ENCODE measurements around the gene ATG4B. TPM values are rescaled to one million over a fixed set of nuclear protein-coding genes. Genes with fewer than 3 reads are reported as not detected.

The ATG4B gene
- total RNA-seq, 2 experiments from 2014 or later: 71.8 to 80.1 TPM

DNA sequence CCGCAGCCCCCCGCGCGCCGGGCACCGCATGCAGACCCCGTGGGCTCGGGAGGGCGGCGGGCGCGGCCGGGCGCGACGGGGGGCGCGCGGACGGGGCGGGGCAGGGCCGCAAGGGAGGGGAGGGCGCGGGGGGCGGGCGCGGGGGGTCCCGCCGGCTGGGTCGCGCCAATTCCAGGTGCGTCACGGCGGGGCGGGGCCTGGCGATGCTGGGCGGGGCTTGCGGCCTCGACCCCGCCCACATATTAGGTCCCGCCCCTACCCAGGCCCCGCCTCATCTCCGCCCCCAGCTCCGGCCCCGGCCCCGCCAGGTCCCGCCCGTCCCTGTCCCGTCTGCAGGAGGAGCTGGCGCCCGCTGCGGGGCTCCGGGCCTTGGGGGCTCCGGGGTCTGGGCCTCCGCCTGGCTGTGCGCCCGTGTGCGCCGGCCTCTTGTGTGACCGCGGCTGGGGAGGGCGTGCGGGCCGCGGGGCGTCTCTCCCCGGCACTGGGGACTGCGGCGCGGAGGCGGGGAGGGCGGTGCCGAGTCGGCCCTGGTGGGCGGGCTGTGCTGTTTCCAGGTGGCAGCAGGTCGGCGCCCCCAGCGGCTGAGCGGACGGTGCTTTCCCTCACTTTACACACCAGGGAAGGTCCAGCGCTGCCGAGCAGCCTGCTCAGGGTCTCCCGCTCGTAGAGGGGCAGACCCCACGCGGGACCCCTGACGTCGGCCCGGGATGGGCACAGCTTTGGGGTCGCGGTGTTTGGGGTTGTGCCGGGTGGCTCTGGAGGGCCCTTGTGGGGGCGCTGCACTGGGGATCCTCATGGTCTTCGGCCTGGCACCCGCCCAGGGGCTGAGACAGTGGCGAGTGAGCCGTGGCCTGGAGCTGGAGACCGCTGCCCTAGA is 64.9 kb downstream of the ATG4B start:
- Mint-ChIP-seq H3K4me1 (peaks cover 29% of the 10 kb centered on the region), H3K27me3 (no peaks in the 10 kb centered on the region), H3K36me3 (ENCODE audit: low read depth) (peaks cover 31% of the 10 kb centered on the region), H3K4me3 (peak overlapping the region; percentile 86), H3K9me3 (ENCODE audit: low read depth) (no peaks in the 10 kb centered on the region), H3K27ac (peak overlapping the region; percentile 75)
- intact Hi-C loops (cut with DNase I, micrococcal nuclease): loop anchor here (1.0 to 5.0 kb wide), 9 partner anchors 28 to 1142 kb away; partner anchors contain the start of genes D2HGDH (in 2 of the 2), FARP2 (in 2 of the 2) and DUSP28 (in 1 of the 2)
- DNase-seq (peak; percentile 94), ATAC-seq (peak; percentile 70)
- POLR2A ChIA-PET: interaction anchor here (0.6 to 3.1 kb wide), 8 partner anchors 11 to 280 kb away, joined by 3 to 31 read pairs (median 4); partner anchors contain the start of genes ATG4B, D2HGDH, DTYMK and THAP4
- CTCF ChIA-PET: interaction anchor here (0.6 to 6.0 kb wide), 11 partner anchors 14 to 417 kb away, joined by 3 to 33 read pairs (median 3); partner anchors contain the start of genes D2HGDH, DTYMK and RTP5

DNA sequence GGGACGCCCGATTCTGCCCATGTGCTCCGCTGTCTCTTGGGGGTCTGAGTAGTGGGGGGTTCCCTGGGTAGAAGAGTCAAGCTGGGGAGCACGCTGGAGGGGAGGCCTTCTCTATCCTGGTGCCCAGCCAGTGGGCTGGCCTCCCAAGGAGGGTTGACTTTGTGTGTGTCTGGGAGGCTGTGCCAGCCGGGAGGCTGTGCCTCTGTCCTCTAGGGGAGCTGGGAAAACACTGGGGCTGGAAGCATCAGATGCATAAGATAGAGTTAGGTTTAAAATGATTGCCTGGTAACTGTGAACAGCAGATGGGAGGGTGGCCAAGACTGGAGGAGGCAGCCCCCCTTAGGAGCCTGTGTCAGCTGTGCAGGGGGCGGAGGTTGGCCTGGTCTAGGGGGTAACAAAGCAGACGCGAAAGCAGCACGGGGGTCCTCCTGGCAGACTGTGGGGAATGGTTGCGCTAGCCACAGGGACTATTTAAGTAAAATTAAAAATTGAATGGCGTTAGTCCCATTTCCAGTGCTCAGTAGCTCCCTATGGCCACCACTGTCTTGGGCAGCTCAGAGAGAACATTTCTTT is 65.6 kb downstream of the ATG4B start:
- H3K4me1 Mint-ChIP-seq: peaks cover 29% of the 10 kb centered on the region

DNA sequence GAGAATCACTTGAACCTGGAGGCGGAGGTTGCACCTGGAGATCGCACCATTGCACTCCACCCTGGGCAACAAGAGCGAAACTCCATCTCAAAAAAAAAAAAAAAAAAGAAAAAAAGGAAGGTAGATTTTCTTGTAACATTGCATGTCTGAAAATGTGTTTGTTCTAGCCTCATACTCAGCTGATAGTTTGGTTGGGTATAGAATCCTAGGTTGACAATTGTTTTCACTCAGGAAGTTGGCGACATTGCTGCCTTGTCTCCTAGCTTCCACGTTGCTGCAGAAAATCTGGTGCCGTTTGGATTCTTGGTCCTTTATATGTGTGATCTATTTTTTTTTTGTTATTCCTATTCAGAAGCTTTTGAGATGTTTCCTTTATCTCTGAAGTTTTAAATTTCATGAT is 69.0 kb downstream of the ATG4B start:
- no peaks in the 10 kb centered on the region for H3K27me3 Mint-ChIP-seq
- ATAC-seq: no peak
- intact Hi-C loops (cut with DNase I, micrococcal nuclease): no loop called here

More for the DNA sequence above, 65.6 kb downstream of the ATG4B start:
- DNase-seq: no peak
- Mint-ChIP-seq H3K27me3 (no peaks in the 10 kb centered on the region), H3K9me3 (ENCODE audit: low read depth) (no peaks in the 10 kb centered on the region), H3K4me3 (peak overlapping the region; percentile 86), H3K27ac (peak overlapping the region; percentile 75), H3K36me3 (ENCODE audit: low read depth) (peaks cover 36% of the 10 kb centered on the region)
- POLR2A ChIA-PET: interaction anchor here (0.6 to 1.1 kb wide), 3 partner anchors 28 to 279 kb away, joined by 3 to 4 read pairs (median 3); no protein-coding TSS in a partner anchor
- CTCF ChIA-PET: interaction anchor here (0.6 to 6.0 kb wide), 8 partner anchors 15 to 418 kb away, joined by 3 to 33 read pairs (median 4); partner anchors contain the start of genes D2HGDH and DTYMK
- intact Hi-C loops (cut with DNase I, micrococcal nuclease): loop anchor here in 1 of 2 experiments (5.0 kb wide), 1 partner anchor 346 kb away; the partner anchor contains the start of gene FARP2
- ATAC-seq: no peak

DNA sequence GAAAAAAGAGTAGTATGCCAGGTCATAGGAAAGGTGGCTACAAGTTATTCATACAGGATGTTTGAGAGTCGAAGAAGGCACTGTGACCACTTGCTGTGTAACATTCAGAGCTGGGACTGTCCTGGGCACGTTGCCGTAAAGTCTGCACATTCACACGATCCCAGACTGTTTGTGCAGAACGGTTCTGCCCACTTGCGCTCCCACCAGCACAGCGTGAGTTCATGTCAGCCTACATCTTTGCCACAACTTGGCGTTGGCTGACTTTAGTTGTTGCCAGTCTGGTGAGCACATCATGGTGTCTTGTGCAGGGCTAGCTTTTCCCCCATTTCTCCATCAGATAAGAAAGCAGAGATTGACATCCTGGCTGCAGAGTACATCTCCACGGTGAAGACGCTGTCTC is 71.4 kb downstream of the ATG4B start:
- intact Hi-C loops (cut with DNase I, micrococcal nuclease): no loop called here
- no peak for ATAC-seq
- no peaks in the 10 kb centered on the region for H3K27me3 Mint-ChIP-seq
- DNase-seq: no peak
- POLR2A ChIA-PET: no interaction called here
- H3K27ac Mint-ChIP-seq: no peak overlapping the region
- H3K4me1 Mint-ChIP-seq: peaks cover 3% of the 10 kb centered on the region
- no peak overlapping the region for H3K4me3 Mint-ChIP-seq
- H3K9me3 Mint-ChIP-seq (ENCODE audit: low read depth): no peaks in the 10 kb centered on the region
- peaks cover 66% of the 10 kb centered on the region for H3K36me3 Mint-ChIP-seq (ENCODE audit: low read depth)
- CTCF ChIA-PET: interaction anchor here (0.8 kb wide), 2 partner anchors 9 to 18 kb away, joined by 3 read pairs; no protein-coding TSS in a partner anchor

More for the DNA sequence above, 69.0 kb downstream of the ATG4B start:
- Mint-ChIP-seq H3K36me3 (ENCODE audit: low read depth) (peaks cover 53% of the 10 kb centered on the region), H3K4me3 (no peak overlapping the region), H3K9me3 (ENCODE audit: low read depth) (no peaks in the 10 kb centered on the region), H3K27ac (no peak overlapping the region), H3K4me1 (peaks cover 15% of the 10 kb centered on the region)
- ChIA-PET CTCF (interaction anchor here (0.5 kb wide), 1 partner anchor 70 kb away, joined by 3 read pairs; no protein-coding TSS in a partner anchor), POLR2A (no interaction called here)
- DNase-seq: no peak

DNA sequence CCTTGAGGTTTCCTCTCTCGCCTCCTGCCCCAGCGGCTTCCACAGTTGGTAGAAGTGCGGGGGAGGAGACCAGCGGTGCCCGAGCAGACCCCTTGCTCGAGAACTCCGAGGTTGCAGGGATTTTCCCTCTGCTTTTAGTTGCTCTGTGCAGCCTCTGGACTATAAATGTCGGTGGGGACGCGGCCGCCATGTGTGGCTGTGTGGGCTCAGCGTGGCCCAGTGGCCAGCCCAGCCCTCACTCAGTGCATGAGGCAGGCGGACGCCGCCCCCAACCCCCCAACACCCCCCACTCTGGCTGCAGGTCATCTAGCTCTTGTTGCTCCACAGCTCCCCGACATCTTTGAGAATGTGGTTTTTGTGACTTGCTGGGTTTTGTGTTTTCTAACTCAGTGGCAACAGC is 81.6 kb downstream of the ATG4B start:
- ChIA-PET CTCF (interaction anchor here (0.7 to 1.5 kb wide), 3 partner anchors 15 to 152 kb away, joined by 3 read pairs; no protein-coding TSS in a partner anchor), POLR2A (no interaction called here)
- H3K9me3 Mint-ChIP-seq (ENCODE audit: low read depth): peaks cover 4% of the 10 kb centered on the region

DNA sequence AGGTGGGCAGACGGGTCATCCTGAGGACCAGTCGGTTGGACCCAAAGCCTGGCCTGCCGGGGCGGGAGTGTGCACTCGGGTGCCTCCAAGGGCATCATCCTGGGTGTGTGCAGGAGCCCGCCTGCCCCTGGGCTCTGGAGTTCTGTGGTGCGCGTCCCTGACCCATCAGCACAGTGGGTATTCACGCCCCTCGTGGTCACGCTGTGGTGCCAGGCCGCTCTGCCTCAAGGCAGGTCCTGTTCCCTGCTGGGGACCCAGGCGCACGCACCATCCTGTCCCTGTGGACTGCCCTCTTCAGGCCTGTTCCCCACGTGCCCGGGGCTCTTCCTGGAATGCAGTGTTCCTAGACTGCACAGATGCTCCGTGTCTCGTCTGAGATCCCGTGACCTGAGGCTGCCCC is 82.6 kb downstream of the ATG4B start:
- H3K4me3 Mint-ChIP-seq: no peak overlapping the region
- ChIA-PET POLR2A (no interaction called here), CTCF (interaction anchor here (1.0 kb wide), 1 partner anchor 14 kb away, joined by 3 read pairs; no protein-coding TSS in a partner anchor)
- no peak for DNase-seq
- no peak for ATAC-seq
- peaks cover 4% of the 10 kb centered on the region for H3K9me3 Mint-ChIP-seq (ENCODE audit: low read depth)
- no peaks in the 10 kb centered on the region for H3K27me3 Mint-ChIP-seq
- intact Hi-C loops (cut with DNase I, micrococcal nuclease): no loop called here
- H3K4me1 Mint-ChIP-seq: no peaks in the 10 kb centered on the region
- peaks cover 52% of the 10 kb centered on the region for H3K36me3 Mint-ChIP-seq (ENCODE audit: low read depth)
- H3K27ac Mint-ChIP-seq: no peak overlapping the region

More for the DNA sequence above, 81.6 kb downstream of the ATG4B start:
- intact Hi-C loops (cut with DNase I, micrococcal nuclease): no loop called here
- Mint-ChIP-seq H3K4me1 (no peaks in the 10 kb centered on the region), H3K4me3 (no peak overlapping the region), H3K27me3 (no peaks in the 10 kb centered on the region), H3K36me3 (ENCODE audit: low read depth) (peaks cover 55% of the 10 kb centered on the region), H3K27ac (no peak overlapping the region)
- ATAC-seq: no peak
- DNase-seq: no peak

DNA sequence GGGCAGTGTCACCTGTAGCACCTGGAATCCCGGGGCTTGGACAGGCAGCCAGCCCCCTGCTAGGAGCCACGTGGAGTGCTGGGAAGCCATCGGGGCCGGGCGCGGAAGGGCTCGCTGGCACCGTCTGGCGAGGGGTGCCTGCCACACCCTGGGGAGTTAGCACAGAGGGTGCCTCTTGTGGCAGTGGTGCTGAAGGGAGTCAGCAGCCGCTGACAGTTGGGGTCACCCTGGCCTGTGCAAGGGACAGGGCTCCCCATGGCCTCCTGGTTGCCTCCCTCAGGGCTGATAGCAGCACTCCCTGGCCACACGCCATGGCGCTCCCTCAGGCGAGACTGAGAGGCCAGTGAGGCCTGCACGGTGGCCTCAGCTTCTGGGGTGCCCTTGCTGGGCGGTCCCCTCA is 83.1 kb downstream of the ATG4B start:
- ChIA-PET CTCF (no interaction called here), POLR2A (no interaction called here)
- ATAC-seq: no peak
- H3K27me3 Mint-ChIP-seq: no peaks in the 10 kb centered on the region
- no peaks in the 10 kb centered on the region for H3K4me1 Mint-ChIP-seq
- H3K27ac Mint-ChIP-seq: no peak overlapping the region
- H3K36me3 Mint-ChIP-seq (ENCODE audit: low read depth): peaks cover 53% of the 10 kb centered on the region
- H3K9me3 Mint-ChIP-seq (ENCODE audit: low read depth): peaks cover 4% of the 10 kb centered on the region
- no peak for DNase-seq
- no peak overlapping the region for H3K4me3 Mint-ChIP-seq
- intact Hi-C loops (cut with DNase I, micrococcal nuclease): no loop called here

DNA sequence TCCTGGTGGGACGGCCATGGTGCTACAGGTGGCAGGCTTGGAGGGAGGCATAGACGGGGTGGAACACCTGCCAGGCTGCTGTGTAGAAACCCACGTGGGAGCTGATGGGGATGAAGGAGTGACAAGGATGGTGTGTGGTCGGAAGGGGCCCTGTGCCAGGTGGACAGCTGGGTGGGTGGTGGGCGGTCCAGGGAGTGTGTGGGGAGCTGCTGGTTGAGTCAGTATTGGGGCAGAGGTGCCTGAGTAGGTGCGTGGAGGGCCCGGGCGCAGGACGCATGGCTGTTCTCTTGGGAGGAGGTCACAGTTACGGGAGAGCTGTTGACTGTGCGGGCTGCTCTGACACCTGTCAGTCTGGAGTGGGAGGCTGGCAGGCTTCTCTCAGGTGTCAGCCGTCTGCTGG is 84.4 kb downstream of the ATG4B start:
- CTCF ChIA-PET: no interaction called here
- peaks cover 4% of the 10 kb centered on the region for H3K9me3 Mint-ChIP-seq (ENCODE audit: low read depth)
- H3K36me3 Mint-ChIP-seq (ENCODE audit: low read depth): peaks cover 50% of the 10 kb centered on the region
- H3K27ac Mint-ChIP-seq: no peak overlapping the region
- POLR2A ChIA-PET: no interaction called here
- DNase-seq (no peak), ATAC-seq (no peak)
- intact Hi-C loops (cut with DNase I, micrococcal nuclease): no loop called here
- H3K27me3 Mint-ChIP-seq: no peaks in the 10 kb centered on the region
- H3K4me1 Mint-ChIP-seq: no peaks in the 10 kb centered on the region
- H3K4me3 Mint-ChIP-seq: no peak overlapping the region

DNA sequence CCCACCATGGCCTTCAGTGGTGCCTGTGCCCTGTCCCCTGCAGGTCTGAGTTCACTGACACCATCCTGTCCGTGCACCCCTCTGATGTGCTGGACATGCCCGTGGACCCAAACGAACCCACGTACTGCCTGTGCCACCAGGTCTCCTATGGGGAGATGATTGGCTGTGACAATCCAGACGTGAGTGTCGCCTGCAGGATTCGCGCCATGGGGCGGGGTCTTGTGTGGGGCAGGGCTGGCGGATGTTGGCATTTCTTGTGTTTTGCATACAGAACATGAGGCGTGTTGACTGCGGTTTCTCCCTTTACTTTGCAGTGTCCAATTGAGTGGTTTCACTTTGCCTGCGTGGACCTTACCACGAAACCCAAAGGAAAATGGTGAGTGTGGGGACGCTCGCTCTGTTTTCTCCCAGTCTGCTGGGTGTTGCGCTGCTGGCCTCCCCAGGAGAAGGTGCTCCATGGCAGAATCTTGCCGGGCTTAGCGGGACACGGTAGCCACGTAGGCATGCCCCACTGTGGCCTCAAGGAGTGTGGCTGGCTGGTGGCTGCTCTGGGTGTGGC is 85.5 kb downstream of the ATG4B start:
- ATAC-seq (no peak), DNase-seq (no peak)
- H3K27me3 Mint-ChIP-seq: no peaks in the 10 kb centered on the region
- H3K27ac Mint-ChIP-seq: no peak overlapping the region
- H3K36me3 Mint-ChIP-seq (ENCODE audit: low read depth): peaks cover 50% of the 10 kb centered on the region
- H3K4me3 Mint-ChIP-seq: no peak overlapping the region
- H3K9me3 Mint-ChIP-seq (ENCODE audit: low read depth): peaks cover 4% of the 10 kb centered on the region
- no peaks in the 10 kb centered on the region for H3K4me1 Mint-ChIP-seq
- ChIA-PET CTCF (no interaction called here), POLR2A (no interaction called here)
- intact Hi-C loops (cut with DNase I, micrococcal nuclease): no loop called here
